HG03108 (cell line): ENCODE data around the gene RCBTB1.

Experiments used
- ATAC-seq: cut with Tn5 transposase; IDR thresholded peaks from one replicate; pipeline ENCODE4 v1.9.1; 2021; ENCODE audit warnings: moderate library complexity; ENCODE audit not compliant: unreplicated experiment

RCBTB1 gene

GRCh38 chr13:49561062-49561410 lies 24.3 kb downstream of the RCBTB1 start:
- ATAC-seq = no peak

- ATAC-seq = peak; percentile 82
Measured at GRCh38 chr13:49560270-49561061, 24.9 kb downstream of the RCBTB1 start.

GRCh38 chr13:49559006-49559405 lies 26.4 kb downstream of the RCBTB1 start:
- no peak for ATAC-seq

- ATAC-seq = no peak
Measured at GRCh38 chr13:49554387-49554786, 31.0 kb downstream of the RCBTB1 start.

GRCh38 chr13:49553888-49554287 lies 31.5 kb downstream of the RCBTB1 start:
- ATAC-seq = no peak

GRCh38 chr13:49550942-49551644 lies 34.3 kb downstream of the RCBTB1 start:
- ATAC-seq = no peak

GRCh38 chr13:49549289-49549688 lies 36.1 kb downstream of the RCBTB1 start:
- no peak for ATAC-seq

- ATAC-seq = no peak
Measured at GRCh38 chr13:49546561-49546960, 38.8 kb downstream of the RCBTB1 start.

- ATAC-seq = no peak
Measured at GRCh38 chr13:49545661-49546060, 39.7 kb downstream of the RCBTB1 start.

- ATAC-seq = no peak
Measured at GRCh38 chr13:49543656-49544055, 41.7 kb downstream of the RCBTB1 start.

GRCh38 chr13:49540552-49540951 lies 44.8 kb downstream of the RCBTB1 start:
- no peak for ATAC-seq

GRCh38 chr13:49539746-49540145 lies 45.6 kb downstream of the RCBTB1 start:
- ATAC-seq = no peak

- ATAC-seq = no peak
Measured at GRCh38 chr13:49539313-49539712, 46.0 kb downstream of the RCBTB1 start.

GRCh38 chr13:49538404-49538803 lies 47.0 kb downstream of the RCBTB1 start:
- ATAC-seq = no peak

GRCh38 chr13:49536144-49536873 lies 49.0 kb downstream of the RCBTB1 start:
- ATAC-seq = peak; percentile 58

GRCh38 chr13:49533591-49534269 lies 51.6 kb downstream of the RCBTB1 start:
- no peak for ATAC-seq

- ATAC-seq = no peak
Measured at GRCh38 chr13:49533011-49533410, 52.3 kb downstream of the RCBTB1 start.

GRCh38 chr13:49532593-49532992 lies 52.8 kb downstream of the RCBTB1 start:
- ATAC-seq = no peak

- ATAC-seq = peak; percentile 74
Measured at GRCh38 chr13:49530457-49530856, 54.9 kb downstream of the RCBTB1 start.

- ATAC-seq = no peak
Measured at GRCh38 chr13:49528161-49528560, 57.2 kb downstream of the RCBTB1 start.

- no peak for ATAC-seq
Measured at GRCh38 chr13:49527123-49527522, 58.2 kb downstream of the RCBTB1 start.
